Adrenal gland (tissue), 12 donors: Measurements from ENCODE around the gene CLDN10. TPM values are rescaled to one million over a fixed set of nuclear protein-coding genes. Genes with fewer than 3 reads are reported as not detected.

Experiments used
- DNase-seq, 7 donors: peaks; one replicate each; pipeline ENCODE4 v3.0.0-alpha.2; 2019 to 2020
- H3K27ac ChIP-seq, 5 donors: fragments of 200-600 bp; sonication (generic) in 4 of 5; 1 replicate in 3 of 5; 2 replicates in 2 of 5; pipeline versions ENCODE4 v1.5.1 to v1.8.0; 2016 to 2020; ENCODE audit warnings: mild to moderate bottlenecking in 1 of 5
- H3K27me3 ChIP-seq: fragments of 200-600 bp; 2 replicates; pipeline ENCODE4 v1.8.0; 2021
- H3K36me3 ChIP-seq, 2 donors: fragments of 200-600 bp; replicated peaks in 1 of 2; 1 replicate in 1 of 2; 2 replicates in 1 of 2; pipeline versions ENCODE4 v1.5.1 to v1.8.0; 2018 to 2022
- H3K4me1 ChIP-seq, 2 donors: fragments of 200-600 bp; replicated peaks in 1 of 2; 1 replicate in 1 of 2; 2 replicates in 1 of 2; pipeline versions ENCODE4 v1.5.1 to v1.8.0; 2018 to 2021
- H3K4me3 ChIP-seq, 4 donors: fragments of 200-600 bp; sonication (generic) in 3 of 4; one replicate each; pipeline ENCODE4 v1.5.1; 2016 to 2018
- H3K9me3 ChIP-seq, 3 donors: fragments of 200-600 bp; sonication (generic) in 1 of 3; replicated peaks in 1 of 3; 1 replicate in 2 of 3; 2 replicates in 1 of 3; pipeline versions ENCODE4 v1.5.1 to v1.8.0; 2016 to 2021
- CTCF ChIP-seq, 6 experiments: fragments of 450-650 bp in 4 of 6; fragments of 200-600 bp in 2 of 6; sonication (generic) in 1 of 6; IDR thresholded peaks; 1 replicate in 5 of 6; 2 replicates in 1 of 6; pipeline versions ENCODE4 v1.5.1 to v1.8.0; 2016 to 2021; ENCODE audit warnings: antibody characterized with exemption in 6 of 6, mild to moderate bottlenecking in 2 of 6, moderate library complexity in 1 of 6
- POLR2A ChIP-seq, 2 donors: fragments of 450-650 bp; IDR thresholded peaks; one replicate each; pipeline ENCODE4 v1.6.1; 2017; ENCODE audit warnings: antibody characterized with exemption in 2 of 2, mild to moderate bottlenecking in 2 of 2, moderate library complexity in 1 of 2
- WGBS, 4 donors: extraction: QIAGEN DNeasy Blood & Tissue Kit in 2 of 4; methylation state at CpG; one replicate each; pipeline versions ENCODE4 v1.1.5 to v1.1.7; 2013 to 2017; 5-methylcytosine and 5-hydroxymethylcytosine counted together
- intact Hi-C, 2 donors: fragments of 100-400 bp; cut with DNase I; formaldehyde crosslinking; loops; one replicate each; pipeline versions ENCODE4 v1.14.1 to v1.15.0; 2022 to 2023
- polyA plus RNA-seq, 3 donors: library from polyadenylated mRNA; stranded (reverse); fragments of 200-250 nt in 2 of 3; fragments of 350-450 nt in 1 of 3; fragmentation: Illumina TruSeq in 1 of 3; extraction: RNeasy Lipid Tissue Mini Kit (QIAGEN cat#74804) in 1 of 3; gene quantifications; one replicate each; pipeline ENCODE4 v1.2.3, GENCODE V29; 2013 to 2014
- total RNA-seq, 9 donors: library from RNA; depleted of rRNA in 4 of 9; stranded (reverse); fragments of >200 nt in 4 of 9; fragments of 120-200 nt in 1 of 9; fragmentation: NEBNext Ultra II Directional in 1 of 9; extraction: Animal tissue kit (Norgen Biotek cat#: 25700) in 1 of 9; gene quantifications; one replicate each; pipeline versions ENCODE4 v1.1.0 to v1.2.4, GENCODE V29; 2013 to 2023
- donor health status: healthy with polysubstance abuse.
- donor health status: Bipolar disorder and iron deficiency.
- donor health status: DM: yes; HTN: yes; CAD: no.
- donor health status: DM: no; HTN: no; CAD: no.
- donor health status: DM: no; HTN: no; CAD: no.
- donor health status: DM: yes; HTN: yes; CAD: no.

Gene CLDN10
- total and polyA plus RNA-seq, 12 donors: 0.23 to 0.54 (median 0.28) TPM; not detected in 9

- Histone ChIP-seq H3K27me3 (no peaks in the 10 kb centered on the region), H3K9me3 (no peaks in the 10 kb centered on the region), H3K4me1 (peaks cover 4 to 6% of the 10 kb centered on the region in 2 donors), H3K36me3 (no peaks in the 10 kb centered on the region), H3K4me3 (no peak overlapping the region), H3K27ac (no peak overlapping the region)
- no peak for TF ChIP-seq CTCF (IDR thresholded peaks at IDR 0.05)
- TF ChIP-seq POLR2A (IDR thresholded peaks at IDR 0.05): no peak
- DNase-seq: no peak
- intact Hi-C loops: no loop called here
- 68 to 78% (median 75%) methylated on average over 3 of the region's 3 CpGs for WGBS, 4 donors
These were observed 52.0 kb downstream of the CLDN10 start for GRCh38 chr13:95604556-95604915.

GRCh38 chr13:95605448-95606125 is 53.1 kb downstream of the CLDN10 start:
- DNase-seq: no peak
- TF ChIP-seq POLR2A (IDR thresholded peaks at IDR 0.05) (no peak), CTCF (IDR thresholded peaks at IDR 0.05) (no peak)
- H3K27me3 ChIP-seq: no peaks in the 10 kb centered on the region
- no peaks in the 10 kb centered on the region for H3K9me3 ChIP-seq
- peaks cover 4 to 6% of the 10 kb centered on the region in 2 donors for H3K4me1 ChIP-seq
- H3K36me3 ChIP-seq: no peaks in the 10 kb centered on the region
- 81 to 88% (median 82%) methylated on average over 3 of the region's 3 CpGs for WGBS, 4 donors
- intact Hi-C loops: no loop called here
- H3K27ac ChIP-seq: no peak overlapping the region
- no peak overlapping the region for H3K4me3 ChIP-seq

- Histone ChIP-seq H3K4me1 (peaks cover 4 to 6% of the 10 kb centered on the region in 2 donors), H3K9me3 (no peaks in the 10 kb centered on the region), H3K27ac (no peak overlapping the region), H3K36me3 (no peaks in the 10 kb centered on the region), H3K27me3 (no peaks in the 10 kb centered on the region), H3K4me3 (no peak overlapping the region)
- TF ChIP-seq POLR2A (IDR thresholded peaks at IDR 0.05) (no peak), CTCF (IDR thresholded peaks at IDR 0.05) (no peak)
- no peak for DNase-seq
- WGBS, 4 donors: 12 to 19% (median 17%) methylated on average over 1 of the region's 1 CpG
- intact Hi-C loops: no loop called here
These were observed 54.8 kb downstream of the CLDN10 start for GRCh38 chr13:95607366-95607765.

- 63 to 80% (median 73%) methylated on average over 6 of the region's 6 CpGs for WGBS, 4 donors
- H3K4me3 ChIP-seq: no peak overlapping the region
- no peak overlapping the region for H3K27ac ChIP-seq
- H3K4me1 ChIP-seq: peaks cover 4 to 6% of the 10 kb centered on the region in 2 donors
- intact Hi-C loops: no loop called here
- H3K9me3 ChIP-seq: no peaks in the 10 kb centered on the region
- DNase-seq: no peak
- H3K27me3 ChIP-seq: no peaks in the 10 kb centered on the region
- TF ChIP-seq POLR2A (IDR thresholded peaks at IDR 0.05) (no peak), CTCF (IDR thresholded peaks at IDR 0.05) (no peak)
- no peaks in the 10 kb centered on the region for H3K36me3 ChIP-seq
These were observed 56.3 kb downstream of the CLDN10 start for GRCh38 chr13:95608640-95609323.
